ENCODE measurements around the gene CCDC24.

DNA sequence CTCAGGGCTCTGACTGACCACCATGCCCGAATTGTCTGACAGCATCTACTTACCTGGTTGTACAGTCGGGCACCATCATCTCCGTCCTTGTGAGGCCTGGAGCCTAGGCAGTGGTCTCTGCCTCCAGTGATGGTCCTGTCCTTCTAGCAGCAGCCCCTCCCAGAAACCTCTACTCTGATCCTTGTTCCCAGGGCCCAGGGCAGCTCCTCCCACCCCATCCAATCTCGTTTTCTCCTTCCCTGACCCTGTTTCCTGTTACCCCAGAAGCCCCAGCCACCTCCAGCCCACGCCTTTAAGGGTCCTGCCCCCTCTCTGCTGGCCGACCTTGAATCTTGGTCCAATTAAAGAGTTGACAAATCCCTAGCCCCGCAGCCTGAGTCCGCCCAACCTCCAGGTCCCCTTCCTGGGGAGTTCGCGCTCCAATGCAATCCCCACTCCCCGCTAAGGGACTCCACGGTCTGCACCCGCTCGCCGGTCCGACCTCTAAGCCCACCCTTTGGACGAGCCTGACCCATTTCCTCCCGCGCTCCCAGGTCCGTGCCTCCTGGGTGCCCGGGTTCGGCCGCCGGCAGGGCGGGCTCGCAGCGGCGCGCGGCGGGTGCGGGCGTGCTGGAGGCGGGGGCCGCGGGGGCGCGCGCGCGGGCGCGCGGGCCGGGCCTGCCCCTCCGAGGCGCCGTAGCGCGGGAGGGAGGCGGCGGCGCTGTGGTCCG lies 12.7 kb upstream of the CCDC24 start, which contains the start of gene B4GALT2:
- TF ChIP-seq, protein P1, sequence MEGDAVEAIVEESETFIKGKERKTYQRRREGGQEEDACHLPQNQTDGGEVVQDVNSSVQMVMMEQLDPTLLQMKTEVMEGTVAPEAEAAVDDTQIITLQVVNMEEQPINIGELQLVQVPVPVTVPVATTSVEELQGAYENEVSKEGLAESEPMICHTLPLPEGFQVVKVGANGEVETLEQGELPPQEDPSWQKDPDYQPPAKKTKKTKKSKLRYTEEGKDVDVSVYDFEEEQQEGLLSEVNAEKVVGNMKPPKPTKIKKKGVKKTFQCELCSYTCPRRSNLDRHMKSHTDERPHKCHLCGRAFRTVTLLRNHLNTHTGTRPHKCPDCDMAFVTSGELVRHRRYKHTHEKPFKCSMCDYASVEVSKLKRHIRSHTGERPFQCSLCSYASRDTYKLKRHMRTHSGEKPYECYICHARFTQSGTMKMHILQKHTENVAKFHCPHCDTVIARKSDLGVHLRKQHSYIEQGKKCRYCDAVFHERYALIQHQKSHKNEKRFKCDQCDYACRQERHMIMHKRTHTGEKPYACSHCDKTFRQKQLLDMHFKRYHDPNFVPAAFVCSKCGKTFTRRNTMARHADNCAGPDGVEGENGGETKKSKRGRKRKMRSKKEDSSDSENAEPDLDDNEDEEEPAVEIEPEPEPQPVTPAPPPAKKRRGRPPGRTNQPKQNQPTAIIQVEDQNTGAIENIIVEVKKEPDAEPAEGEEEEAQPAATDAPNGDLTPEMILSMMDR (IDR thresholded peaks at IDR 0.05), result no peak
- TF ChIP-seq POLR2A (IDR thresholded peaks at IDR 0.05), result no peak
